ENCODE measurements around the gene PSMG4.

Gene PSMG4

GRCh38 chr6:3251462-3252314 is 7.1 kb upstream of the PSMG4 start:
- peak; percentile 94 for DNase-seq (ENCODE audit: low spot score)

GRCh38 chr6:3252369-3252768 is 6.4 kb upstream of the PSMG4 start:
- DNase-seq (ENCODE audit: low spot score), result no peak

GRCh38 chr6:3252861-3253596 is 5.7 kb upstream of the PSMG4 start:
- no peak for DNase-seq (ENCODE audit: low spot score)

- no peak for DNase-seq (ENCODE audit: low spot score)
Observed at GRCh38 chr6:3253597-3253961, 5.2 kb upstream of the PSMG4 start.

GRCh38 chr6:3258201-3258600 is 546 bp upstream of the PSMG4 start:
- DNase-seq (ENCODE audit: low spot score), result no peak

GRCh38 chr6:3259491-3259958 is 778 bp downstream of the PSMG4 start:
- DNase-seq (ENCODE audit: low spot score), result peak; percentile 60

GRCh38 chr6:3260296-3260695 is 1.5 kb downstream of the PSMG4 start:
- no peak for DNase-seq (ENCODE audit: low spot score)

GRCh38 chr6:3260772-3261517 is 2.2 kb downstream of the PSMG4 start:
- DNase-seq (ENCODE audit: low spot score), result no peak

GRCh38 chr6:3261518-3261820 is 2.7 kb downstream of the PSMG4 start:
- no peak for DNase-seq (ENCODE audit: low spot score)

GRCh38 chr6:3261921-3262320 is 3.2 kb downstream of the PSMG4 start:
- DNase-seq (ENCODE audit: low spot score), result no peak

- DNase-seq (ENCODE audit: low spot score), result no peak
Observed at GRCh38 chr6:3263096-3263495, 4.3 kb downstream of the PSMG4 start.

- no peak for DNase-seq (ENCODE audit: low spot score)
Observed at GRCh38 chr6:3264356-3264755, 5.6 kb downstream of the PSMG4 start.

- no peak for DNase-seq (ENCODE audit: low spot score)
Observed at GRCh38 chr6:3265671-3266070, 6.9 kb downstream of the PSMG4 start.

GRCh38 chr6:3266170-3266569 is 7.4 kb downstream of the PSMG4 start:
- no peak for DNase-seq (ENCODE audit: low spot score)

GRCh38 chr6:3267162-3267561 is 8.4 kb downstream of the PSMG4 start:
- DNase-seq (ENCODE audit: low spot score), result no peak

GRCh38 chr6:3268680-3269079 is 9.9 kb downstream of the PSMG4 start:
- no peak for DNase-seq (ENCODE audit: low spot score)

- no peak for DNase-seq (ENCODE audit: low spot score)
Observed at GRCh38 chr6:3269281-3269975, 10.7 kb downstream of the PSMG4 start.

- DNase-seq (ENCODE audit: low spot score), result no peak
Observed at GRCh38 chr6:3270258-3270657, 11.5 kb downstream of the PSMG4 start.

- no peak for DNase-seq (ENCODE audit: low spot score)
Observed at GRCh38 chr6:3271756-3272155, 13.0 kb downstream of the PSMG4 start.

GRCh38 chr6:3272911-3273547 is 14.3 kb downstream of the PSMG4 start:
- no peak for DNase-seq (ENCODE audit: low spot score)

- DNase-seq (ENCODE audit: low spot score), result no peak
Observed at GRCh38 chr6:3273707-3274521, 15.2 kb downstream of the PSMG4 start.
